Left ventricle myocardium inferior (tissue), 1 donor: Measurements from ENCODE around the gene RAP1A. TPM values are rescaled to one million over a fixed set of nuclear protein-coding genes. Genes with fewer than 3 reads are reported as not detected.

Source experiments
- DNase-seq: peaks from one replicate; pipeline ENCODE4 v3.0.0-alpha.2; 2020
- H3K27ac ChIP-seq: fragments of 200-600 bp; replicated peaks from 2 replicates; pipeline ENCODE4 v1.8.0; 2021
- H3K27me3 ChIP-seq: fragments of 200-600 bp; 2 replicates; pipeline ENCODE4 v1.8.0; 2021; ENCODE audit warnings: low read depth
- H3K36me3 ChIP-seq: fragments of 200-600 bp; 2 replicates; pipeline ENCODE4 v1.8.0; 2021
- H3K4me1 ChIP-seq: fragments of 200-600 bp; 2 replicates; pipeline ENCODE4 v1.8.0; 2021
- H3K4me3 ChIP-seq: fragments of 200-600 bp; 2 replicates; pipeline ENCODE4 v1.8.0; 2021; ENCODE audit warnings: mild to moderate bottlenecking, moderate library complexity
- H3K9me3 ChIP-seq: fragments of 200-600 bp; replicated peaks from 2 replicates; pipeline ENCODE4 v1.8.0; 2021
- CTCF ChIP-seq: fragments of 200-600 bp; IDR thresholded peaks from 2 replicates; pipeline ENCODE4 v1.8.0; 2021; ENCODE audit warnings: antibody characterized with exemption, mild to moderate bottlenecking, borderline replicate concordance
- intact Hi-C: fragments of 100-400 bp; cut with micrococcal nuclease; formaldehyde crosslinking; loops from one replicate; pipeline ENCODE4 v1.11.0; 2022
- total RNA-seq: library from RNA; stranded (reverse); fragmentation: NEBNext Ultra II Directional; extraction: Animal tissue kit (Norgen Biotek cat#: 25700); gene quantifications from one replicate; pipeline ENCODE4 v1.2.1, GENCODE V29; 2021
- donor health status: DM: no; HTN: yes; CAD: no; lungs with severe emphysema.

RAP1A gene
- total RNA-seq, 1 donor from 2014 or later = 112 TPM

GRCh38 chr1:111756124-111756513, 136.5 kb downstream of the RAP1A start:
- peaks cover 32% of the 10 kb centered on the region for H3K36me3 ChIP-seq
- peaks cover 31% of the 10 kb centered on the region for H3K4me1 ChIP-seq
- H3K27ac ChIP-seq = peak overlapping the region; percentile 95
- no peak for TF ChIP-seq CTCF
- no peaks in the 10 kb centered on the region for H3K27me3 ChIP-seq
- peak overlapping the region; percentile 80 for H3K4me3 ChIP-seq
- DNase-seq = no peak
- no peaks in the 10 kb centered on the region for H3K9me3 ChIP-seq
- intact Hi-C loops = no loop called here

- no peak overlapping the region for H3K27ac ChIP-seq
- H3K36me3 ChIP-seq = peaks cover 52% of the 10 kb centered on the region
- intact Hi-C loops = no loop called here
- H3K9me3 ChIP-seq = no peaks in the 10 kb centered on the region
- H3K4me3 ChIP-seq = no peak overlapping the region
- DNase-seq = no peak
- H3K27me3 ChIP-seq = no peaks in the 10 kb centered on the region
- peaks cover 28% of the 10 kb centered on the region for H3K4me1 ChIP-seq
- no peak for TF ChIP-seq CTCF
Measured at GRCh38 chr1:111758373-111758772, 138.8 kb downstream of the RAP1A start.

GRCh38 chr1:111761717-111762116, 142.1 kb downstream of the RAP1A start:
- H3K9me3 ChIP-seq = no peaks in the 10 kb centered on the region
- peaks cover 84% of the 10 kb centered on the region for H3K36me3 ChIP-seq
- no peak overlapping the region for H3K4me3 ChIP-seq
- no peaks in the 10 kb centered on the region for H3K27me3 ChIP-seq
- H3K27ac ChIP-seq = no peak overlapping the region
- DNase-seq = no peak
- peaks cover 9% of the 10 kb centered on the region for H3K4me1 ChIP-seq
- TF ChIP-seq CTCF = no peak
- intact Hi-C loops = loop anchor here (10.0 kb wide), 1 partner anchor 277 kb away; no protein-coding TSS in a partner anchor

GRCh38 chr1:111762332-111762731, 142.7 kb downstream of the RAP1A start:
- H3K27me3 ChIP-seq = no peaks in the 10 kb centered on the region
- intact Hi-C loops = loop anchor here (10.0 kb wide), 1 partner anchor 278 kb away; no protein-coding TSS in a partner anchor
- peaks cover 3% of the 10 kb centered on the region for H3K4me1 ChIP-seq
- no peak overlapping the region for H3K4me3 ChIP-seq
- H3K36me3 ChIP-seq = peaks cover 87% of the 10 kb centered on the region
- H3K9me3 ChIP-seq = no peaks in the 10 kb centered on the region
- DNase-seq = no peak
- TF ChIP-seq CTCF = no peak
- H3K27ac ChIP-seq = no peak overlapping the region

Other genes starting within 250 kb of the RAP1A start
- gene OVGP1, start 192.1 kb upstream of the RAP1A start, total RNA-seq = 0.69 TPM
- 30.7 TPM for gene WDR77, start 170.5 kb upstream of the RAP1A start, total RNA-seq
- gene ATP5PB, start 170.3 kb upstream of the RAP1A start, total RNA-seq = 671 TPM
- 5.6 TPM for gene C1orf162, start 145.8 kb upstream of the RAP1A start, total RNA-seq
- gene ADORA3, start 116.2 kb upstream of the RAP1A start, total RNA-seq = 3.1 TPM
- gene TMIGD3, start 116.2 kb upstream of the RAP1A start, total RNA-seq = 0.85 TPM
- 24.3 TPM for gene INKA2, start 119.6 kb downstream of the RAP1A start, total RNA-seq
- 5.9 TPM for gene DDX20, start 136.1 kb downstream of the RAP1A start, total RNA-seq